ENCODE measurements around the gene MEN1.

- no peak for TF ChIP-seq NFIC (IDR thresholded peaks at IDR 0.05)
- no peak for TF ChIP-seq TCF12 (IDR thresholded peaks at IDR 0.05; ENCODE audit: low read depth)
- no peak for TF ChIP-seq RAD21 (IDR thresholded peaks at IDR 0.05; ENCODE audit: low read depth)
- TF ChIP-seq USF1 (IDR thresholded peaks at IDR 0.05), result no peak
- no peak for TF ChIP-seq FOXM1 (IDR thresholded peaks at IDR 0.05; ENCODE audit: borderline replicate concordance, low read depth)
- TF ChIP-seq YY1 (IDR thresholded peaks at IDR 0.05; ENCODE audit: low read depth), result no peak
- no peak for TF ChIP-seq MAX (IDR thresholded peaks at IDR 0.05)
- TF ChIP-seq EGR1 (IDR thresholded peaks at IDR 0.05), result no peak
- TF ChIP-seq CEBPB (IDR thresholded peaks at IDR 0.05), result no peak
These were observed 16.8 kb downstream of the MEN1 start for GRCh38 chr11:64793271-64794160.

Measured in Ishikawa (cell line).